Activated CD4-positive, alpha-beta T cell treated with anti-CD3 and anti-CD28 coated beads, Interleukin-2, amount 50 U/mL, for 16 hours (primary cell): ENCODE results near the gene NDEL1.

Experiments used
- DNase-seq: peaks from one replicate; pipeline ENCODE4 v3.0.0-alpha.2; 2020

NDEL1 gene

GRCh38 chr17:8459831-8460230 lies 24.1 kb downstream of the NDEL1 start:
- DNase-seq, result no peak

- DNase-seq, result no peak
Observed at GRCh38 chr17:8462564-8462963, 26.9 kb downstream of the NDEL1 start.

GRCh38 chr17:8463099-8463498 lies 27.4 kb downstream of the NDEL1 start:
- no peak for DNase-seq

GRCh38 chr17:8464941-8465340 lies 29.3 kb downstream of the NDEL1 start:
- no peak for DNase-seq

GRCh38 chr17:8465356-8465755 lies 29.7 kb downstream of the NDEL1 start:
- DNase-seq, result no peak

- DNase-seq, result no peak
Observed at GRCh38 chr17:8465759-8466158, 30.1 kb downstream of the NDEL1 start.

GRCh38 chr17:8466456-8466855 lies 30.8 kb downstream of the NDEL1 start:
- DNase-seq, result no peak

- no peak for DNase-seq
Observed at GRCh38 chr17:8466873-8467272, 31.2 kb downstream of the NDEL1 start.

- no peak for DNase-seq
Observed at GRCh38 chr17:8467527-8467926, 31.8 kb downstream of the NDEL1 start.

GRCh38 chr17:8468127-8468526 lies 32.4 kb downstream of the NDEL1 start:
- no peak for DNase-seq

GRCh38 chr17:8468980-8469379 lies 33.3 kb downstream of the NDEL1 start:
- DNase-seq, result no peak

GRCh38 chr17:8469964-8470363 lies 34.3 kb downstream of the NDEL1 start:
- no peak for DNase-seq

GRCh38 chr17:8470447-8471047 lies 34.9 kb downstream of the NDEL1 start:
- no peak for DNase-seq

- no peak for DNase-seq
Observed at GRCh38 chr17:8472663-8473062, 37.0 kb downstream of the NDEL1 start.

- DNase-seq, result no peak
Observed at GRCh38 chr17:8473451-8474192, 37.9 kb downstream of the NDEL1 start.

- no peak for DNase-seq
Observed at GRCh38 chr17:8474826-8475225, 39.1 kb downstream of the NDEL1 start.

- DNase-seq, result no peak
Observed at GRCh38 chr17:8475227-8475626, 39.5 kb downstream of the NDEL1 start.

- DNase-seq, result no peak
Observed at GRCh38 chr17:8475781-8476180, 40.1 kb downstream of the NDEL1 start.

GRCh38 chr17:8476741-8477140 lies 41.1 kb downstream of the NDEL1 start:
- DNase-seq, result no peak

GRCh38 chr17:8477171-8477570 lies 41.5 kb downstream of the NDEL1 start:
- no peak for DNase-seq

- DNase-seq, result no peak
Observed at GRCh38 chr17:8477715-8478441, 42.2 kb downstream of the NDEL1 start.

GRCh38 chr17:8479431-8479947 lies 43.8 kb downstream of the NDEL1 start:
- no peak for DNase-seq

- no peak for DNase-seq
Observed at GRCh38 chr17:8480011-8480976, 44.6 kb downstream of the NDEL1 start.
